Measurements from ENCODE around the gene KRT27. TPM values are rescaled to one million over a fixed set of nuclear protein-coding genes. Genes with fewer than 3 reads are reported as not detected.

The KRT27 gene
- total and polyA plus RNA-seq, 10 of the 15 experiments (the other 5 are each of a cell fraction or from before 2014, with no cell fraction given) = not detected

- TF ChIP-seq BCL3 (IDR thresholded peaks at IDR 0.05; ENCODE audit: borderline replicate concordance, insufficient read depth, low read depth, low read length, poor library complexity, severe bottlenecking) = no peak
- TF ChIP-seq SREBF1 (IDR thresholded peaks at IDR 0.05; ENCODE audit: low read length) = no peak
- no peak for TF ChIP-seq PML (IDR thresholded peaks at IDR 0.05; ENCODE audit: low read length)
- TF ChIP-seq EGR1 (IDR thresholded peaks at IDR 0.05; ENCODE audit: borderline replicate concordance in 1 of 2, low read depth in 2 of 2, low read length in 2 of 2) = no peak
- TF ChIP-seq BMI1 (IDR thresholded peaks at IDR 0.05; ENCODE audit: borderline replicate concordance) = 0 out of 2 replicates have a peak, but pooled peaks have one; percentile 32
- TF ChIP-seq RELB (IDR thresholded peaks at IDR 0.05; ENCODE audit: low read depth) = peak; percentile 69
- TF ChIP-seq IRF4 (IDR thresholded peaks at IDR 0.05; ENCODE audit: low read depth, low read length) = no peak
- no peak for TF ChIP-seq E2F4 (IDR thresholded peaks at IDR 0.05; ENCODE audit: low read depth, low read length)
- no peak for TF ChIP-seq BHLHE40 (IDR thresholded peaks at IDR 0.05; ENCODE audit: borderline replicate concordance in 1 of 2, low read depth in 2 of 2, low read length in 1 of 2)
- no peak for TF ChIP-seq CUX1 (IDR thresholded peaks at IDR 0.05; ENCODE audit: insufficient replicate concordance, low read depth, low read length)
- TF ChIP-seq PKNOX1 (IDR thresholded peaks at IDR 0.05) = no peak
- TF ChIP-seq CHD2 (IDR thresholded peaks at IDR 0.05; ENCODE audit: borderline replicate concordance, low read depth, low read length) = no peak
- TF ChIP-seq NFYB (IDR thresholded peaks at IDR 0.05; ENCODE audit: insufficient read depth, low read depth, low read length) = no peak
- no peak for TF ChIP-seq FOXM1 (IDR thresholded peaks at IDR 0.05; ENCODE audit: low read depth, low read length)
- no peak for TF ChIP-seq ZNF274 (IDR thresholded peaks at IDR 0.05; ENCODE audit: insufficient read depth, insufficient read length)
- peak; percentile 34; the same call in 1 of the 2 replicates for TF ChIP-seq MTA2 (IDR thresholded peaks at IDR 0.05; ENCODE audit: low read depth)
- TF ChIP-seq NFXL1 (IDR thresholded peaks at IDR 0.05; ENCODE audit: borderline replicate concordance) = no peak
- TF ChIP-seq ATF7 (IDR thresholded peaks at IDR 0.05; ENCODE audit: low read depth) = 0 out of 2 replicates have a peak, but pooled peaks have one; percentile 33
Measured at GRCh38 chr17:40727447-40728231, 54.7 kb downstream of the KRT27 start (continued).

All from GM12878 (cell line).